ENCODE data around the gene ABHD17C.
"Not testable (repeated sequence)": the region's sequence is repeated elsewhere in the genome, so short reads cannot be mapped to it uniquely, and the experiment has no call there.

DNA sequence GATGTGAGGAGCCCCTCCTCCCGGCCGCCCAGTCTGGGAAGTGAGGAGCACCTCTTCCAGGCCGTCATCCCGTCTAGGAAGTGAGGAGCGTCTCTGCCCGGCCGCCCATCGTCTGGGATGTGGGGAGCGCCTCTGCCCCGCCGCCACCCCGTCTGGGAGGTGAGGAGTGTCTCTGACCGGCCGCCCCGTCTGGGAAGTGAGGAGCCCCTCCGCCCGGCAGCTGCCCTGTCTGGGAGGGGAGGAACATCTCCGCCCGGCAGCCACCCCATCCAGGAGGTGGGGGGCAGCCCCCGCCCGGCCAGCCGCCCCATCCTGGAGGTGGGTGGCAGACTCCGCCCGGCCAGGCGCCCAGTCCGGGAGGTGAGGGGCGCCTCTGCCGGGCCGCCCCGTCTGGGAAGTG, 47.7 kb upstream of the ABHD17C start:
- not testable (repeated sequence) for TF ChIP-seq CTCF, POLR2A (IDR thresholded peaks at IDR 0.05)

Measured in thyroid gland (tissue), 4 donors.